ENCODE data around the gene SLC16A3.

DNA sequence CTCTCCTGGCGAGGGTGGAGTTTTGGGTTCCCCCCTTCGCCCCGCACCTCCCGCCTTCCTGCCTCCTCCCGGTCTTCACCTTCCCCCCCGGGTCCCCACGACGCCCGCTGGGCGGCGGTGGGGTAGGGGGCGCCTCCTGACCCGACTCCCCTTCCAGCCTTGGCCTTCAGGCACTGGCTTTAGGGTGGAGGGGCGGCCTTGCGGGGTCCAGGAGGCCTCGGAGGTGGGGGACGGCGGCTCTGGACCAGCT is 2.4 kb downstream of the SLC16A3 start:
- TF ChIP-seq, protein P1, sequence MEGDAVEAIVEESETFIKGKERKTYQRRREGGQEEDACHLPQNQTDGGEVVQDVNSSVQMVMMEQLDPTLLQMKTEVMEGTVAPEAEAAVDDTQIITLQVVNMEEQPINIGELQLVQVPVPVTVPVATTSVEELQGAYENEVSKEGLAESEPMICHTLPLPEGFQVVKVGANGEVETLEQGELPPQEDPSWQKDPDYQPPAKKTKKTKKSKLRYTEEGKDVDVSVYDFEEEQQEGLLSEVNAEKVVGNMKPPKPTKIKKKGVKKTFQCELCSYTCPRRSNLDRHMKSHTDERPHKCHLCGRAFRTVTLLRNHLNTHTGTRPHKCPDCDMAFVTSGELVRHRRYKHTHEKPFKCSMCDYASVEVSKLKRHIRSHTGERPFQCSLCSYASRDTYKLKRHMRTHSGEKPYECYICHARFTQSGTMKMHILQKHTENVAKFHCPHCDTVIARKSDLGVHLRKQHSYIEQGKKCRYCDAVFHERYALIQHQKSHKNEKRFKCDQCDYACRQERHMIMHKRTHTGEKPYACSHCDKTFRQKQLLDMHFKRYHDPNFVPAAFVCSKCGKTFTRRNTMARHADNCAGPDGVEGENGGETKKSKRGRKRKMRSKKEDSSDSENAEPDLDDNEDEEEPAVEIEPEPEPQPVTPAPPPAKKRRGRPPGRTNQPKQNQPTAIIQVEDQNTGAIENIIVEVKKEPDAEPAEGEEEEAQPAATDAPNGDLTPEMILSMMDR (IDR thresholded peaks at IDR 0.05), result no peak
- TF ChIP-seq POLR2A (IDR thresholded peaks at IDR 0.05), result no peak

Data from adrenal gland (tissue), 5 donors.